HL-60 (cell line): Measurements from ENCODE around the gene SORT1.

Source experiments
- POLR2AphosphoS5 ChIP-seq: IDR thresholded peaks from 2 replicates; pipeline ENCODE4 v1.6.1; 2012; ENCODE audit warnings: low read depth
- TF ChIP-seq, protein P1 (sequence below): IDR thresholded peaks from one replicate; pipeline ENCODE4 v1.5.1; 2011; ENCODE audit warnings: low read length, control low read depth, inconsistent platforms; ENCODE audit not compliant: insufficient read depth

DNA sequence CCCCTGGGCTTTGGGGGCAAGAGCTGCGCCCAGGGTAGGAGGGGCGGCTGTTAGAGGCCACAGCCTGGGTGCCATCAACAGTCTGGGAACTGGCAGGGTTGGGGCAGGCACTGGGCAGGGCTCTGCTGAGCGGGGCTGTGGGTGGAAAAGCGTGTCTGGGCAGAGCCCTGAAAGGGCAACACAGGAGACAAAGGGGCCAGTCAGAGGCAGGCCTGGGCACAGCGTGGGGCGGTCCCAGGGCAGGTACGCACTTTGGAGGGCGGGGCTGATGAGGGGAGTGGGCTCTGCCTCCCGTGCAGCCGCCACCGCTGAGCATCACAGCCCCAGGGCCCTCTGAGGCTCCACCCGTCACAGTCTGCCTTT is 134.5 kb downstream of the SORT1 start:
- TF ChIP-seq, protein P1, sequence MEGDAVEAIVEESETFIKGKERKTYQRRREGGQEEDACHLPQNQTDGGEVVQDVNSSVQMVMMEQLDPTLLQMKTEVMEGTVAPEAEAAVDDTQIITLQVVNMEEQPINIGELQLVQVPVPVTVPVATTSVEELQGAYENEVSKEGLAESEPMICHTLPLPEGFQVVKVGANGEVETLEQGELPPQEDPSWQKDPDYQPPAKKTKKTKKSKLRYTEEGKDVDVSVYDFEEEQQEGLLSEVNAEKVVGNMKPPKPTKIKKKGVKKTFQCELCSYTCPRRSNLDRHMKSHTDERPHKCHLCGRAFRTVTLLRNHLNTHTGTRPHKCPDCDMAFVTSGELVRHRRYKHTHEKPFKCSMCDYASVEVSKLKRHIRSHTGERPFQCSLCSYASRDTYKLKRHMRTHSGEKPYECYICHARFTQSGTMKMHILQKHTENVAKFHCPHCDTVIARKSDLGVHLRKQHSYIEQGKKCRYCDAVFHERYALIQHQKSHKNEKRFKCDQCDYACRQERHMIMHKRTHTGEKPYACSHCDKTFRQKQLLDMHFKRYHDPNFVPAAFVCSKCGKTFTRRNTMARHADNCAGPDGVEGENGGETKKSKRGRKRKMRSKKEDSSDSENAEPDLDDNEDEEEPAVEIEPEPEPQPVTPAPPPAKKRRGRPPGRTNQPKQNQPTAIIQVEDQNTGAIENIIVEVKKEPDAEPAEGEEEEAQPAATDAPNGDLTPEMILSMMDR = no peak
- no peak for TF ChIP-seq POLR2AphosphoS5
